Medulla oblongata (tissue), 1 donor: Measurements from ENCODE around the gene ABLIM2.

ENCODE experiments used
- DNase-seq: peaks from one replicate; pipeline ENCODE4 v3.0.0-alpha.2; 2015; ENCODE audit errors: extremely low spot score

ABLIM2 gene

DNA sequence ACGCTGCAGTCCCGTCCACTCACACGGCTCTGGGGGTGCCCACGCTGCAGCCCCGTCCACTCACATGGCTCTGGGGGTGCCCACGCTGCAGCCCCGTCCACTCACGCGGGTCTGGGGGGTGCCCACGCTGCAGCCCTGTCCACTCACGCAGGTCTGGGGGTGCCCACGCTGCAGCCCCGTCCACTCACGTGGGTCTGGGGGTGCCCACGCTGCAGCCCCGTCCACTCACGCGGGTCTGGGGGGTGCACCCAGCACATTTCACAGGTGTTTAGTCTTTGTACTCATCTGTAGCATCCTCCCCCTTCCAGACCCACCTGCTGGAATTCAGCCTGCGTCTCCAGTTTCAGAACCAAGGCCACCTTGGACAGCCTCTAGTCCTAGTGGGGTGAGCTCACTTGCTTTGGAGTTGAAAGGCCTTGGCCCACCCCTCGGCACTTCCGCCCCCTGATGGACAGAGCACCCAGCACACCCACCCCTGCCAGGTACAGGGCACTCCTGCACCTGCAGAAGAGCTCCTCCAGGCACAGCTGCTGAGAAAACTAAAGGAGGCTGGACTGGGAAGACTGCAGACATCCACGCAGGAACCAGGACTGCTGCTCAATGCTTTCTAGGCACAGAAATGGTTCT is 73.0 kb downstream of the ABLIM2 start:
- no peak for DNase-seq

DNA sequence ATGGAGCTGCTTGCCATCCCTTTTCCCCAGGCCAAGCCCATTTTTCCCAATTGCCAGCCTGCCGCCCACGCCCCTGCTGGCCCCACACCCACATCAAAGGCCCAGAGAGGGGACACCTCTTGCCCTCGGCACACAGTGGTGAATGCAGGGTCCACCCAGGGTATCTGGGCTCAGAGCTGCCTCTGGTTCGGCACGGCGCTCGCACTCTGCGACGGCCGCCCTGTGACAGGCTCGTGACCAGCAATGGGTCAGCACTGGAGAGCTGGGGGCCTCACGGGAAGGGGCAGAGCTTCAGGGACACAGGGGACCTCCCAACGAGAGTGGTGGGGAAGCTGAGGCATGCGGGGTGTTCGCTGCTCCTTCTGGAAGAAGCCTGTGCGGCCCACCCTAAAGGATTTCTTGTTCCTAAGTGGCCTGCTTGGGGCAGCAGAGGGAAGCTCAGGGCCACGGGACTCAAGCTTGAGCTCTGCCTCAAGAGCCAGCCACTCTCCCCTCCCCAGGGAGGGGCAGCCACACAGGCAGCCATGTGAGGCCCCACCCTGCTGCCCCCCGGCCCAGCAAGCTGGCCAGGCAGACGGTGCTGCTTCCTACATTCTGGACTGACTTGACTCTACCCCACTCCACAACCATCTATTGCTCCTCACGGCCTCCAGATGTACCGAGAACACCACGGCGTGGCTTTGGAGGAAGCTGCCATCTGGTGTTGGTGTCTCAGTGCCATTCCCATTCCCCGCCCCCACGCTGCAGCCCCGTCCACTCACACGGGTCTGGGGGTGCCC is 73.7 kb downstream of the ABLIM2 start:
- DNase-seq, result no peak

- DNase-seq, result no peak
Measured at GRCh38 chr4:8084031-8084660, 74.5 kb downstream of the ABLIM2 start.

DNA sequence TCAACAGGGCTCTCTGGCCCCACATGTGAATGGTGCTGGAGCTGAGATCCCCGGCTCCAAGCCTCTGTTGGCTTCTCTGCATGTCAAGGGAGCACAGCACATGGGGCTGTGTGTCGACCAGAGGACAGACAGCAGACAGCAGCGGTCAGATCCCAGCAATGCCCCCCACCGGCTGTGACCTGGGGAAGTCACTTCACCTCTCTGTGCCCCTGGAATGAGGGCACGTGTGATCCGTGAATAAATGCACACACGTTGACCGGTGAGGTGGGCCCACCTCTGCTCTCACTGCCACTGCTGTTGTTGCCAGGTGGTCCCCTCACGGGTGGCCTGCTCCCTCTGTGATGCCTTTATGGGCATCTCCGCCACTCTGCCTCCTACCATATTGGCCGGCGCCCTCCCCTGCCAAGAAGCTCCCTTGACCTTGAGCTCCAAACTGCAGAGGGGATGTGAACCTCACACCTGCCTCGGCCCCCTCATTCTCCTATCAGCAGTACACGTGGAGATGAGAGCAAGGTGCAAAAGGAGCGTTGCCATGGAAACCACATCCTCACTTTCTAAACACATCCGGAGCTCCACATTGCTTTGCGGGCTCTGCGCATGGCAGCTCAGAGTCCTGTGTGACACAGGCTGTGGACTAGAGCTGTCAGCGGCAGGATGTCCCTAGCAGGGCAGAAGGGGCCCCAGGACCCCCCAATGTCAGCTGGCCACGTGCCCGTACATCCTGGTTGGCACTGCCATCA is 75.4 kb downstream of the ABLIM2 start:
- no peak for DNase-seq

DNA sequence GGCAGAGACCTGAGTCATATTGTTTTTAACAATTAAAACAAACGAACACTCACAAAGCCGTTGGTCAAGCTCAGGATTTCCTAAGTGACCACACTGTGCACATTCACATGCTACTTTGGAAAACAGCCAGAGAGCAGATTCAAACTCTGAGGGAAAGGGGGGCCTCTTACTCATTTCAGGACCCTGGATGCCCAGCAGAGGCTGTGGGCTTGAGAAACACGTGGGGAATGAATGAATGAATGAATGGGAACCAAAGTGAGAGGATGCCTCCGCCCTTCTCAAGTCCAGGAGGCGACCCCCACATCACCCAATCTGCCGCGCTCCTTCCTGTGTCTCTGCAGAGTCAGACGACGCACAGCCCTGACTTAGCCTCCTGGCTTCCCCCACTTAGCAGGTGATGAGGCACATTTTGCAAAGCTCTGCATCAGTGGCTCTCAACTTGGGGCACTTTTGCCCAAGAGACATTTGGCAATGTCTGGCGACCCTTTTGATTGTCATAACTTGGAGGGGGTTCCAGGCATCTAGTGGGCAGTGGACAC is 76.0 kb downstream of the ABLIM2 start:
- no peak for DNase-seq

- DNase-seq, result no peak
Measured at GRCh38 chr4:8081621-8082516, 76.7 kb downstream of the ABLIM2 start.

- DNase-seq, result no peak
Measured at GRCh38 chr4:8081171-8081570, 77.4 kb downstream of the ABLIM2 start.

GRCh38 chr4:8080754-8081065 is 77.9 kb downstream of the ABLIM2 start:
- DNase-seq, result no peak

DNA sequence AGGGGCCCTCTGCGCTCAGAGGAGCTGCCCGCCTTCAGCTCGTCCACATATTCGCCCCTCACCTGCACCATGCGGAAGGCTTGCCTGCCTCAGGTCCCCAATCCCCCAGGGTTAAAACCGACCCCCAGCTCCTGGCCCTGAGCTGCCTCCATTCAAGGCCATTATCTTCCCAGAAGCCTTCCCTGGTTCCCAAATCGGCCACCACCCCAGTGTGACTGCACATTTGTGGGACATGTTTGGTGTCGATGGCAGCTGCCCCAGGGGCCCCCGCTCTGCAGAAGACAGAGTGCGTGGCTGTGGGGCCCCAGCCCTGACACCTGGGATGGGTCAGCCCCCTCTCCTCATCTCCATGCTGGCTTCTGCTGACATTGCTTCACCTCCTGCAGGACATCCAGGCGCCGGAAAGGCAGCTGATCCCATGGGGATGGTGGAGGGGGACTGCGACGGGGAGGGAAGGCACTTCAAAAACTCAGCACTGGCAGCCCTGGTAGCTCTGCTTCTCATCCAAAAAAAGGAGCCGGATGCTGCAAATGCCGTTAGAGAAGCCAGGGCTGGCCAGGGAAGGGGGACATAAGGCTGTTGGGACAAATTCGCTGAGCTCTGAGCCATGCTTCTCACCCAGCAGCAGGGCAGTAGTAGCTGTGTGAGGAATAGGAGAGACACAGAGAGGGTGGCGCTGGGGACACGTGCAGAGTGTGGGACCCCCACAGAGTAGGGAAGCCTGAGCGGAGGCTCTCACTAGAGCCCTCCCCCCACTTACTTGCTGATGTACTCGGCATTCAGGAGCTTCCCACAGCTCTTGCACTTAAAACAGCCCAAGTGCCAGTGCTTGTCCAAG is 78.5 kb downstream of the ABLIM2 start:
- no peak for DNase-seq

DNA sequence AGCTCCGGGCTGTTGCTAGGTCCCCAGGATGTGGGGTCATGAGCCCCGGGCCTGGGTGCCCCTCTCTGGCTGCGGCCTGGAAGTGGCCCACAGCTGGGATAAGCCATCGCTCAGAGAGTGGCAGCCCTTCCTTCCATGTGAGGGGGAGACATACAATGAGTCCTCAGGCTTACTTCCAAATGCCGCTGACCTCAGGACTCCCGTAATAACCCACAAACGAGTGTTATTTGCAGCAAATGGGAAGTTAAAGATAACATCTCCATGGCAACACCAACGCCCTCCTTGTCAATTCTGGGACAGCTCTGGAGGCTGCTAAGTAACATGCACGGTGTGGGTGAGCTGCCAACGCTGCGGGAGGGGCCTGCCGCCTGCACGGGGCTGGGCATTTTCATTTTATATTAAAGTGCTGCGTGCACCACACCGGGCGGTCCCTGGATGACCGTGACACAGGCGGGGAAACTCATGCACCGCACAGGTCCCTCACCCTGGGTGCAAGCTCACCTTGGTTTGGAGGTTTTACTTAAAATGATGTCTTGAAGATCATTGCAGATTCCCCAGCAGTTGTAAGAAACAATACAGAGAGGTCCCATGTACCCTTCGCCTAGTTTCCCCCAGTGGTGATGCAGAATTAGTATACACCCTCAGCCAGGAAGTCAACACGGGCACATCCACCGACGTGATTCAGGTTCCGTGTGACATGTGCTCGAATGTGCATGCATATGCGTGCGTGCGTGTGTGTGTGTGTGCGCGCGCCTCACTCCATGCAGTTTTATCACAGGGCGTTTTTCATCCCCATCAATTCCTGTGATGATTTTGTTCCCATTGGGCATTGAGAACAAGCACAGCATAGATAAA is 79.4 kb downstream of the ABLIM2 start:
- DNase-seq, result no peak

- no peak for DNase-seq
Measured at GRCh38 chr4:8078610-8079015, 80.0 kb downstream of the ABLIM2 start.

- no peak for DNase-seq
Measured at GRCh38 chr4:8078109-8078494, 80.5 kb downstream of the ABLIM2 start.

GRCh38 chr4:8077181-8078108 is 81.2 kb downstream of the ABLIM2 start:
- no peak for DNase-seq

- no peak for DNase-seq
Measured at GRCh38 chr4:8076023-8076422, 82.6 kb downstream of the ABLIM2 start.

DNA sequence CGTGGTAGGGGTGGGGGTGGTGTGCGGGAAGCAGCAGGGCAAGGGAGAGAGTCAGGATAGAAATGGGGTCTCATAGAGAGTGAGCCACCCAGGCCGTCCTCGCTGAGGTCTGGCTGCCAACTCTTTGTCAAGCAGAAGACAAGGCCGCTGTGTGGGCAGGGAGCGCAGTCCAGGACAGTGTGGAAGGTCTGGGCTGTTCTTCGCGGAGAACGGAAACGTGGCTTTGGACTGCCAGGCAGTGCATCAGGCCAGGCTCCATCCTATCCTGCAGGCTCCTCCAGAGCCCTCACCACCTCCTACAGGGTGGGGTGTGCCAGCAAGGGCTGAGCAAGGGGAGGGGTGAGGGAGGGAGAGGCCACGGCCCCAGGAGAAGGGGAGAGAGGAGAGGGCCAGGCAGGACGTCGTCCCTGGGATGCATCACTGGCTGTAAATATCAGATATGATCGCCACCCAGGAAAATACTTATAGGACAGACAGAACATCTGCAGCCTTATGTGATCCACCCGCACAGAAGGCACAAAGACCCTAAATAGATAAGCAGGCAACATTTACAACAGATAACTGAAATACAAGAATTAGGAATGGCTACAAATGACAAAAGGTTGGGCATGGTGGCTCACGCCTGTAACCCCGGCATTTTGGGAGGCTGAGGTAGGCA is 85.3 kb downstream of the ABLIM2 start:
- DNase-seq, result no peak

GRCh38 chr4:8072235-8072968 is 86.2 kb downstream of the ABLIM2 start:
- DNase-seq, result no peak

DNA sequence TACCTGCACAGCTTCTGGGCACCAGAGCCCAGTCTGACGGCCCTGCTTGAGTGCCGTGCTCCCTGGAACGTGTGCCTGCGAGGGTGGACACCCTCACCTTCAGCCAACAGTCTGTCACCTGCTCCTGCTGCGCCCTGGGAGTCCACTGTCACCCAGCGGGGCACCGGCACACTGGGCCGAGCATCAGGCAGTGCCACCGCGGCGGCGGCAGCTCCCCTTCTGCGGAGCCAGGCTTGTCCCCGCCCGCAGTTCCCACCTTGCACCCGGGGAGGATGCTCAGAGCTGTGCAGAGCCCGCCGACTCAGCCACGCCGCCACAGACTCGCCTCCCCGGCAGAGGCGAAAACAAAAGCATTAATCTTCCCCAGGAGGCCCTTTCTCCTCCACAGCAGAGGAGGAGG is 86.8 kb downstream of the ABLIM2 start:
- no peak for DNase-seq
